Measurements from ENCODE around the gene HDAC4.

Gene HDAC4

GRCh38 chr2:239160226-239161143 lies 240.3 kb downstream of the HDAC4 start:
- Histone ChIP-seq H3K36me3 (ENCODE audit: insufficient read depth, low read depth, low read length) (peaks cover 32% of the 10 kb centered on the region), H3K9ac (ENCODE audit: low read depth, low read length) (no peak overlapping the region), H3K4me1 (ENCODE audit: insufficient read depth, low read length) (no peaks in the 10 kb centered on the region), H3K4me3 (ENCODE audit: low read length) (no peak overlapping the region), H3K27me3 (ENCODE audit: insufficient read depth, low read length) (no peaks in the 10 kb centered on the region), H3K27ac (ENCODE audit: low read length) (no peak overlapping the region), H3K9me3 (ENCODE audit: insufficient read depth, low read depth, low read length) (no peaks in the 10 kb centered on the region)

DNA sequence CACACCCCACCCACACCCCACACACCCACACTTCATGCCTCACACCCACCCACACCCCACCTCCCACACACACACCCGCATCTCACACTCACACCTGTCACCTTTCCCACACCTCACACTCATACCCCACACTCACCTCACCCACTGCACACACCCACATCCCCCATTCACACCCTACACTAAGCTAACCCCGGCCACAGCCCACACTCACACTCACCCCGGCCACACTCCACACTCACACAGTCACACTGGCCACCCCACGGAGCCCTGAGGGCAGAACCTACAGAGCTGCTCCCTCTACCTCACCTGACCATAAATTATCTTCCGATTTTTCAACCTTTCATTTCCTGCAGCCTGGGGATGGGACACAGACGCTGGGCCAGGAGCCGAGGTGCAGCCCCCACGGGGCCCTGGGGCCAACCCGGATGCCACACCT lies 241.3 kb downstream of the HDAC4 start:
- Histone ChIP-seq H3K9ac (ENCODE audit: low read depth, low read length) (no peak overlapping the region), H3K4me1 (ENCODE audit: insufficient read depth, low read length) (no peaks in the 10 kb centered on the region), H3K9me3 (ENCODE audit: insufficient read depth, low read depth, low read length) (no peaks in the 10 kb centered on the region), H3K4me3 (ENCODE audit: low read length) (no peak overlapping the region), H3K36me3 (ENCODE audit: insufficient read depth, low read depth, low read length) (peaks cover 42% of the 10 kb centered on the region), H3K27me3 (ENCODE audit: insufficient read depth, low read length) (no peaks in the 10 kb centered on the region), H3K27ac (ENCODE audit: low read length) (no peak overlapping the region)

DNA sequence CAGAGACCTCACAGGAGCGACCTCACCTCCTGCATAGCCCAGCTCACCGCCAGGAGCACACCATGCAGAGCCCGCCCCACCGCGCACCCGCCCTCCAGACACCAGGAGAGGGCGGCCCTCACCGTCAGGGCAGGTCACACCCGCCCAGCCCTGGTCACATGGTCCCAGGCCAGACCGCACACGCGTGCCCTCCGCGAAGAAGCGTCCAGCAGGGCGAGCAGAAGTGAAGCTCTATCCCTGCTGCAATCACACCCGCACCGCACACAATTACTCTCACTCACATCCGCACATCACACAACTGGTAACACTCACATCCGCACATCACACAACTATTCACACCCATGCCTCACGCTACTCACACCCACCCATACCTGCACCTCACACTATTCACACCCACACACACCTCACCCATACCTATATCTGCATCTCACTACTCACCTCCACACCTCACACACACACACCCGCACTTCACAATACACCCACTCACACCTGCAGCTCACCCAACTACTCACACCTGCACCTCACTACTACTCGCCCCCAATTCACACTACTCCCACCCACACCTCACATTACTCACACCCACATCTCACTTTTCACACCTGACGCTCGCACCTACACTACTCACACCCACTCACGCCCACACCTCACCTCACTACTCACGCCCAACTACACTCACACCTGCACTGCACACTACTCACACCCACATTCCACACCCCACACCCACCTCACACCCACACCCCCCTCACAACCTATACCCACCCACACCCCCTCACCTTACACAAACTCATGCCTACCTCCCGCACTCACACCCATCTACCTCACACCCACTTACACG lies 242.0 kb downstream of the HDAC4 start:
- H3K36me3 ChIP-seq (ENCODE audit: insufficient read depth, low read depth, low read length), result peaks cover 48% of the 10 kb centered on the region
- no peaks in the 10 kb centered on the region for H3K9me3 ChIP-seq (ENCODE audit: insufficient read depth, low read depth, low read length)
- H3K9ac ChIP-seq (ENCODE audit: low read depth, low read length), result no peak overlapping the region
- no peak overlapping the region for H3K27ac ChIP-seq (ENCODE audit: low read length)
- no peaks in the 10 kb centered on the region for H3K4me1 ChIP-seq (ENCODE audit: insufficient read depth, low read length)
- H3K27me3 ChIP-seq (ENCODE audit: insufficient read depth, low read length), result no peaks in the 10 kb centered on the region
- no peak overlapping the region for H3K4me3 ChIP-seq (ENCODE audit: low read length)

- Histone ChIP-seq H3K4me3 (ENCODE audit: low read length) (no peak overlapping the region), H3K27me3 (ENCODE audit: insufficient read depth, low read length) (no peaks in the 10 kb centered on the region), H3K9ac (ENCODE audit: low read depth, low read length) (no peak overlapping the region), H3K9me3 (ENCODE audit: insufficient read depth, low read depth, low read length) (no peaks in the 10 kb centered on the region), H3K27ac (ENCODE audit: low read length) (no peak overlapping the region), H3K36me3 (ENCODE audit: insufficient read depth, low read depth, low read length) (peaks cover 56% of the 10 kb centered on the region), H3K4me1 (ENCODE audit: insufficient read depth, low read length) (no peaks in the 10 kb centered on the region)
Observed at GRCh38 chr2:239157771-239158170, 243.0 kb downstream of the HDAC4 start.

GRCh38 chr2:239157269-239157668 lies 243.6 kb downstream of the HDAC4 start:
- Histone ChIP-seq H3K9ac (ENCODE audit: low read depth, low read length) (no peak overlapping the region), H3K27ac (ENCODE audit: low read length) (no peak overlapping the region), H3K27me3 (ENCODE audit: insufficient read depth, low read length) (no peaks in the 10 kb centered on the region), H3K4me1 (ENCODE audit: insufficient read depth, low read length) (no peaks in the 10 kb centered on the region), H3K9me3 (ENCODE audit: insufficient read depth, low read depth, low read length) (no peaks in the 10 kb centered on the region), H3K36me3 (ENCODE audit: insufficient read depth, low read depth, low read length) (peaks cover 56% of the 10 kb centered on the region), H3K4me3 (ENCODE audit: low read length) (no peak overlapping the region)

DNA sequence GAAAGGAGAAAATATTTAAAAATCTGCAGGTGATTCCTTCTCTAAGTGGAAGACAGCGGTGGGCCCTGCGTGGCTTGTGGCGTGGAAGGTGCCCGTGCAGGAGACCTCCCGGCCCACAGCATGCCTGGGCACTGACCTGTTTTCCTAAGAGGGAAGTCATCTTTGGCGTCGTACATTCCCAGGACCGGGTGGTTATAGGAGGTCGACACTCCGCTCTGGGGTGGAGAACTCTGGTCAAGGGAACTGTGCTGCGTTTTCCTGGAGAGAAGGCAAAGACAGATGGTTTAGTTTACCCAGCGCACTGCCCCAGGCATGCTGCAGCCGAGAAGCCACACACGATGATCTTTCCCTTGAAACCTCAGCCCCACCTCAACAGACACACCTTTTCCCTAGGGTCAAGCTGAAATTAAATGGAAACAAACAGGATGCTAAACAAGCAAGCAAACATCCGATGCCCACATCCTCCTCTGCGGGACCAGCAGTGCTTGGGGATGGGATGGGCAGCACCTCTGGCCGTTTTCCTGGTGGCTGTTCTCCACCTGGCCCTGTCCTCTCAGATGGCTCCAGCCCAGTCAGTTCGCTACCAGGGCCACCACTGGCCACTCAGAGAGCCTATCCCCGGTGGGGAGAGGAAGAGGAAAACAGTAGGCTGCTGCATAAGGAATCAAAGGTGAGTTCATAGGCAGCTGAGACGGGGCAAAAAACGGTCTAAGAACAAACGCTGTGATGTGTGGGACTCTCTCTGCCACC lies 244.1 kb downstream of the HDAC4 start:
- Histone ChIP-seq H3K27ac (ENCODE audit: low read length) (no peak overlapping the region), H3K4me1 (ENCODE audit: insufficient read depth, low read length) (no peaks in the 10 kb centered on the region), H3K36me3 (ENCODE audit: insufficient read depth, low read depth, low read length) (peaks cover 56% of the 10 kb centered on the region), H3K4me3 (ENCODE audit: low read length) (no peak overlapping the region), H3K9me3 (ENCODE audit: insufficient read depth, low read depth, low read length) (no peaks in the 10 kb centered on the region), H3K9ac (ENCODE audit: low read depth, low read length) (no peak overlapping the region), H3K27me3 (ENCODE audit: insufficient read depth, low read length) (no peaks in the 10 kb centered on the region)

DNA sequence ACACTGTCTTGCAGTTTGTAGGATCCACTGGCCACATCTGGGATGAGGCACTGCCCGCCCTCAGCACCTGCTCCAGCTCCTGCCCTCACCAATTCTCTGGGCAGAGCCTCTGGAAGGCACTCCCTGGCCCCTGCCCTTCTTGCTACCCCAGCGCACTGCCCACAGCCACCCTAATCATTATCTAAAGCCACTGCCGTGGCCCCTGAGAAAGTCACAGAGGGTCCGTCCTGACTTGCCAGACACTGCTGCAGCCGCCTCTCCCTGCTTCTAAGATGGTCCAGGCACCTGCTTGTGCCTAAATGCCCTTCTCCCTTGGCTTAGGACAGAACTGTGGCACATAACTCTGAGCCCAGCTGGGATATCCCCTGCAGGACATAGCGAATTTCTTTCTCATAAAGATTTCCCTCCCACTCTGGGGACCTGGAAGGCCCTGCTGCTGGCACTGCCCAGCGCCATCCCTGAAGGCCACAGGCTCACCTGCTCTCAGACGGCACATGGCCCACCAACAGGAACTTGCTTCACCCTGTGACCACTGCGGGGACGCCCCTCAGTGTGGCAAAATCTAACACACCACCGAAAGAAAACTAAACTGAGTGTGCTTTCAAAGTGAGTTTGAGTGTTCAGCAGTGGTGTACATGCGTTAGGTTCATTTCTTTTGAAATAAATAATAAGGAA lies 244.9 kb downstream of the HDAC4 start:
- H3K4me3 ChIP-seq (ENCODE audit: low read length), result no peak overlapping the region
- peaks cover 52% of the 10 kb centered on the region for H3K36me3 ChIP-seq (ENCODE audit: insufficient read depth, low read depth, low read length)
- H3K4me1 ChIP-seq (ENCODE audit: insufficient read depth, low read length), result no peaks in the 10 kb centered on the region
- no peaks in the 10 kb centered on the region for H3K27me3 ChIP-seq (ENCODE audit: insufficient read depth, low read length)
- H3K27ac ChIP-seq (ENCODE audit: low read length), result no peak overlapping the region
- H3K9me3 ChIP-seq (ENCODE audit: insufficient read depth, low read depth, low read length), result no peaks in the 10 kb centered on the region
- no peak overlapping the region; the same call in 1 of the 2 replicates for H3K9ac ChIP-seq (ENCODE audit: low read depth, low read length)

GRCh38 chr2:239154971-239155805 lies 245.6 kb downstream of the HDAC4 start:
- Histone ChIP-seq H3K36me3 (ENCODE audit: insufficient read depth, low read depth, low read length) (peaks cover 46% of the 10 kb centered on the region), H3K9me3 (ENCODE audit: insufficient read depth, low read depth, low read length) (no peaks in the 10 kb centered on the region), H3K9ac (ENCODE audit: low read depth, low read length) (no peak overlapping the region), H3K4me3 (ENCODE audit: low read length) (no peak overlapping the region), H3K4me1 (ENCODE audit: insufficient read depth, low read length) (no peaks in the 10 kb centered on the region), H3K27ac (ENCODE audit: low read length) (no peak overlapping the region), H3K27me3 (ENCODE audit: insufficient read depth, low read length) (no peaks in the 10 kb centered on the region)

DNA sequence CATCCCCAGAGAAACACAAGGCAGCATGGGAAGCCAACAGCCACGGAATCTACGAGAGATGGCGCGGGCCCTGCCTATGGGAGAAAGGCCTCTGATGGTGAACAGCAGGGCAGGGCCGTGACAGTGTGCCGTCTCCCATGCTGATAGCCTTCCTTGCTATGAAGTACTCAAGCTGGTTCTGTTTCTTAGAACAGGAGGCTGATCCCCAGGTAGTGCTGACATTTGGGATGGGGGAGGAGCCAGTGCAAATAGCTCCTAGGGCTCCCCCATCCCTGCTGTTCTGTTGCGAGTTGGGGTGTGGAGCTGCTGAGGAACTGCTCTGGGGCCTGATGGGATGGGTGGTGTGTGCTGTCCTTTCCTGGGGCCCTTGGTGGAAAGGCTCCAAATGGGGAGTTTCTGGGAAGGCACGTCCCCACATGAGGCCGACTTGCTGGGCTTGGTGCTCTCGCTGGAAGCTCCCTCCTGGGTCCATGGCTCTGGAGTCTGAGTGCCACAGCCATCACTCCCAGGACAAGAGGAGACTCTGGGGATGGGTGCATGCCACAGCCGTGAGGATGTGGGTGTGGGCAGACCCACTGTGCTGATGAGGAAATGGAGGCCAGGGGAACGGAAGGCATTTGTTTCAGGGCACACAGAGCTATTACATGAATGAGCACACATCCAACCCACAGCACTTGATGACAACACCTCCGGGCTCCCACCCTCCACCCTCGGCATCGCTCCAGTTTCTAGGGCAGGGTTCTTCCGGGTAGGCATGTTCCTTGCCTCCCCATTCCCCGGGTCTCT lies 246.8 kb downstream of the HDAC4 start:
- Histone ChIP-seq H3K9ac (ENCODE audit: low read depth, low read length) (no peak overlapping the region), H3K4me3 (ENCODE audit: low read length) (no peak overlapping the region), H3K4me1 (ENCODE audit: insufficient read depth, low read length) (no peaks in the 10 kb centered on the region), H3K36me3 (ENCODE audit: insufficient read depth, low read depth, low read length) (peaks cover 41% of the 10 kb centered on the region), H3K27me3 (ENCODE audit: insufficient read depth, low read length) (no peaks in the 10 kb centered on the region), H3K27ac (ENCODE audit: low read length) (no peak overlapping the region), H3K9me3 (ENCODE audit: insufficient read depth, low read depth, low read length) (no peaks in the 10 kb centered on the region)

GRCh38 chr2:239152916-239153305 lies 247.9 kb downstream of the HDAC4 start:
- no peak overlapping the region for H3K9ac ChIP-seq (ENCODE audit: low read depth, low read length)
- peaks cover 41% of the 10 kb centered on the region for H3K36me3 ChIP-seq (ENCODE audit: insufficient read depth, low read depth, low read length)
- H3K27me3 ChIP-seq (ENCODE audit: insufficient read depth, low read length), result no peaks in the 10 kb centered on the region
- no peaks in the 10 kb centered on the region for H3K9me3 ChIP-seq (ENCODE audit: insufficient read depth, low read depth, low read length)
- no peak overlapping the region for H3K27ac ChIP-seq (ENCODE audit: low read length)
- H3K4me1 ChIP-seq (ENCODE audit: insufficient read depth, low read length), result no peaks in the 10 kb centered on the region
- no peak overlapping the region for H3K4me3 ChIP-seq (ENCODE audit: low read length)

Data from iPS-20b (cell line).